DOHH2 (cell line): Measurements from ENCODE around the gene NPFF.

ENCODE experiments used
- H3F3A ChIP-seq: fragments of 200-600 bp; sonication (generic), shearing (Covaris generic); 2 replicates; pipeline ENCODE4 v1.6.0; 2016; ENCODE audit warnings: antibody characterized with exemption, mild to moderate bottlenecking; ENCODE audit not compliant: control insufficient read depth, insufficient read depth
- H3K27ac ChIP-seq: fragments of 200-600 bp; sonication (generic); 2 replicates; pipeline ENCODE4 v1.5.1; 2014; ENCODE audit warnings: low read depth, mild to moderate bottlenecking, low read length, moderate library complexity
- H3K27me3 ChIP-seq: fragments of 200-600 bp; sonication (generic); 2 replicates; pipeline ENCODE4 v1.6.1; 2014; ENCODE audit warnings: mild to moderate bottlenecking, low read length, mixed read lengths; ENCODE audit not compliant: control insufficient read depth
- H3K36me3 ChIP-seq: fragments of 200-600 bp; sonication (generic); 2 replicates; pipeline ENCODE4 v1.6.1; 2014; ENCODE audit warnings: mild to moderate bottlenecking, low read length, moderate library complexity, mixed read lengths; ENCODE audit not compliant: control insufficient read depth
- H3K4me1 ChIP-seq: fragments of 200-600 bp; sonication (generic); 2 replicates; pipeline ENCODE4 v1.6.1; 2014; ENCODE audit warnings: mild to moderate bottlenecking, low read length, mixed read lengths; ENCODE audit not compliant: control insufficient read depth
- H3K4me2 ChIP-seq: fragments of 200-600 bp; sonication (generic); 2 replicates; pipeline ENCODE4 v1.6.0; 2014; ENCODE audit warnings: mild to moderate bottlenecking, low read length, moderate library complexity
- H3K4me3 ChIP-seq: fragments of 200-600 bp; sonication (generic); 2 replicates; pipeline ENCODE4 v1.5.1; 2014; ENCODE audit warnings: mild to moderate bottlenecking, low read length, mixed read lengths
- H3K79me2 ChIP-seq: fragments of 200-600 bp; sonication (generic); 2 replicates; pipeline ENCODE4 v1.6.1; 2014; ENCODE audit warnings: mild to moderate bottlenecking, low read length, mixed read lengths; ENCODE audit not compliant: control insufficient read depth
- H3K9me2 ChIP-seq: fragments of 200-600 bp; sonication (generic); replicated peaks from 2 replicates; pipeline ENCODE4 v1.6.1; 2014; ENCODE audit warnings: mild to moderate bottlenecking, low read length, mixed read lengths; ENCODE audit not compliant: control insufficient read depth
- H3K9me3 ChIP-seq: fragments of 200-600 bp; sonication (generic); 2 replicates; pipeline ENCODE4 v1.6.1; 2014; ENCODE audit warnings: antibody characterized with exemption, low read length, mixed read lengths; ENCODE audit not compliant: control insufficient read depth, insufficient read depth
- H4K20me1 ChIP-seq: fragments of 200-600 bp; sonication (generic); 2 replicates; pipeline ENCODE4 v1.6.0; 2014; ENCODE audit warnings: low read depth, mild to moderate bottlenecking, antibody characterized with exemption, low read length, moderate library complexity; ENCODE audit not compliant: control insufficient read depth, insufficient read depth
- EZH2phosphoT487 ChIP-seq: fragments of 200-600 bp; sonication (generic); IDR thresholded peaks from 2 replicates; pipeline ENCODE4 v1.6.1; 2017; ENCODE audit warnings: borderline replicate concordance, mild to moderate bottlenecking, antibody characterized with exemption, low read length, moderate library complexity, mixed read lengths
- TF ChIP-seq, protein P1 (sequence below): fragments of 200-600 bp; sonication (generic); IDR thresholded peaks from one replicate; pipeline ENCODE4 v1.5.1; 2014; ENCODE audit warnings: antibody characterized with exemption, mild to moderate bottlenecking, low read depth, low read length; ENCODE audit not compliant: poor library complexity, severe bottlenecking

Gene NPFF

DNA sequence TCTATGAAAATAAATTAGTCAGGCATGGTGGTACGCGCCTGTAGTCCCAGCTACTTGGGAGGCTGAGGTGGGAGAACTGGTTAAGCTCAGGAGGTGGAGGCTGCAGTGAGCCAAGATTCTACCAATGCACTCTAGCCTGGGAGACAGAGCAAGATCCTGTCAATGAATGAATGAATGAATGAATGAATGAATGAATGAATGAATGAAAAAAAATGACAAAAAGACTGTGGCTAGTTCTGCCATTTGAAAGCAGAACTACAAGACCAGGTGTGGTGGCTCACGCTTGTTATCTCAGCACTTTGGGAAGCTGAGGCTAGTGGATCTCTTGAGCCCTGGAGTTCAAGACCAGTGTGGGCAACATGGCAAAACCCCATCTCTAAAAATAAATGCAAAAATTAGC, 32.2 kb upstream of the NPFF start:
- no peak for TF ChIP-seq EZH2phosphoT487
- TF ChIP-seq, protein P1, sequence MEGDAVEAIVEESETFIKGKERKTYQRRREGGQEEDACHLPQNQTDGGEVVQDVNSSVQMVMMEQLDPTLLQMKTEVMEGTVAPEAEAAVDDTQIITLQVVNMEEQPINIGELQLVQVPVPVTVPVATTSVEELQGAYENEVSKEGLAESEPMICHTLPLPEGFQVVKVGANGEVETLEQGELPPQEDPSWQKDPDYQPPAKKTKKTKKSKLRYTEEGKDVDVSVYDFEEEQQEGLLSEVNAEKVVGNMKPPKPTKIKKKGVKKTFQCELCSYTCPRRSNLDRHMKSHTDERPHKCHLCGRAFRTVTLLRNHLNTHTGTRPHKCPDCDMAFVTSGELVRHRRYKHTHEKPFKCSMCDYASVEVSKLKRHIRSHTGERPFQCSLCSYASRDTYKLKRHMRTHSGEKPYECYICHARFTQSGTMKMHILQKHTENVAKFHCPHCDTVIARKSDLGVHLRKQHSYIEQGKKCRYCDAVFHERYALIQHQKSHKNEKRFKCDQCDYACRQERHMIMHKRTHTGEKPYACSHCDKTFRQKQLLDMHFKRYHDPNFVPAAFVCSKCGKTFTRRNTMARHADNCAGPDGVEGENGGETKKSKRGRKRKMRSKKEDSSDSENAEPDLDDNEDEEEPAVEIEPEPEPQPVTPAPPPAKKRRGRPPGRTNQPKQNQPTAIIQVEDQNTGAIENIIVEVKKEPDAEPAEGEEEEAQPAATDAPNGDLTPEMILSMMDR = no peak
- H3K4me2 ChIP-seq = no peak overlapping the region
- H3K79me2 ChIP-seq = no peaks in the 10 kb centered on the region
- no peaks in the 10 kb centered on the region for H4K20me1 ChIP-seq
- H3F3A ChIP-seq = no peaks in the 10 kb centered on the region
- no peaks in the 10 kb centered on the region for H3K9me2 ChIP-seq
- peaks cover 10% of the 10 kb centered on the region for H3K36me3 ChIP-seq
- no peak overlapping the region for H3K27ac ChIP-seq
- H3K4me1 ChIP-seq = peaks cover 4% of the 10 kb centered on the region; the same call in 1 of the 2 replicates
- H3K27me3 ChIP-seq = no peaks in the 10 kb centered on the region
- no peaks in the 10 kb centered on the region for H3K9me3 ChIP-seq
- no peak overlapping the region for H3K4me3 ChIP-seq

DNA sequence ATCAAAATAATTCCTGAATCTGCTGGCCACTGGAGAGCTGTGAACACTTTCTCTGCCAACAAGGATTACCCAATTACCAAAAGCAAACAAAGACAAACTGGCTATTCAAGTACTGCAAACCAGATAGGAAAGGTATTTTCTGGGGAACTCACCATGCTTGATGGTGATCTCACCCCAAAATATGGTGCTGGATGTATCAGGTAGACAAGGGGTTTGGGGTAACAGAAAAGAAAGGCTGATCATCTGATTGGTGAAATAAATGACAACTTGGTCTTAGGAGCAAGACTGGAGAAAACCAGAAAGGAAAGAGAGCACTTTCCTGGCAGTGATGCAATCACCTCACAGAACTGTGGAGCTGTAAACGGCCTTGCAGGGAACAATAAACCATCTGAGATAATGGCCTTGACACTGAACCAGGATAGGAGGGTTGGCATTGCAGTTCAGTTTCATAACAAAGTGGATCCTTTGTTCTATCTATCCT, 31.0 kb upstream of the NPFF start:
- no peaks in the 10 kb centered on the region for H3K9me3 ChIP-seq
- H3K36me3 ChIP-seq = peaks cover 12% of the 10 kb centered on the region
- H4K20me1 ChIP-seq = no peaks in the 10 kb centered on the region
- no peaks in the 10 kb centered on the region for H3K79me2 ChIP-seq
- no peaks in the 10 kb centered on the region for H3K4me1 ChIP-seq
- no peak overlapping the region for H3K4me2 ChIP-seq
- no peaks in the 10 kb centered on the region for H3F3A ChIP-seq
- H3K27me3 ChIP-seq = no peaks in the 10 kb centered on the region
- H3K27ac ChIP-seq = no peak overlapping the region
- TF ChIP-seq, protein P1 = no peak
- TF ChIP-seq EZH2phosphoT487 = no peak
- no peak overlapping the region for H3K4me3 ChIP-seq
- no peaks in the 10 kb centered on the region for H3K9me2 ChIP-seq

DNA sequence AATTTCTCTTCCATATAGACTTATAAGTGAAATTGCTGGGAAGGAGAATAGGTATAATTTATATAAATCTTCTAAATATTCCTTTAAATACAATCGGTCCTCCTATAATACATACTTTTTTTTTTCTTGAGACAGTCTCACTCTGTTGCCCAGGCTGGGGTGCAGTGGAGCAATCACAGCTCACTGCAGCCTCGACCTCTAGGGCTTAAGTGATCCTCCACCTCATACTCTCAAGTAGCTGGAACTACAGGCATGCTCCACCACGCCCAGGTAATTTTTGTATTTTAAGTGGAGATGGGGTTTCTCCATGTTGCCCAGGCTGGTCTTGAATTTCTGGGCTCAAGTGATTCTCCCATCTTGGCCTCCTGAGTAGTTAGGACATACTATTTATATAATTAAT, 29.7 kb upstream of the NPFF start:
- Histone ChIP-seq H3K27ac (no peak overlapping the region), H3F3A (no peaks in the 10 kb centered on the region), H3K9me2 (no peaks in the 10 kb centered on the region), H3K27me3 (no peaks in the 10 kb centered on the region), H3K36me3 (peaks cover 17% of the 10 kb centered on the region), H3K4me2 (no peak overlapping the region), H3K4me3 (no peak overlapping the region), H3K9me3 (no peaks in the 10 kb centered on the region), H3K4me1 (no peaks in the 10 kb centered on the region), H4K20me1 (no peaks in the 10 kb centered on the region), H3K79me2 (no peaks in the 10 kb centered on the region)
- TF ChIP-seq EZH2phosphoT487 = no peak
- TF ChIP-seq, protein P1 = no peak

DNA sequence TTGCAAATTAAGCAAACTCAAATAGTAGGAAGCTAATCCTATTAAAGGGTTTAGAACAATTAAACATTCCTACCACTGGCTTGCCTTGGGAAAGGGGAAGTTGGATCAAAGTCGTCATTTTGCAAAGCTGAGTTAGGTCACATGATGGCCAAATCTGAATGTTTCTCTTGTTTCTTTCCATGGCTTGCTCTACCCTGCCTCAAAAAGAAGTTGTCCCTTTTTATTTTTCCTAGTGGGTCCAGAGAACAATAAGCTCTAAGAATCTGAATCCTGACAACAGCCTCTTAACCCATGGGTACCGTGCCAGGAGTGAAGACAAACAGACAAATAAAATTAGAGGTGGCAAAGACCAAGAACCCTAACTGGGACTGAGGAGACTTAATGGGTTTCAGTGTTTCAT, 26.2 kb upstream of the NPFF start:
- no peaks in the 10 kb centered on the region for H3K27me3 ChIP-seq

More for the DNA sequence above, 26.2 kb upstream of the NPFF start:
- Histone ChIP-seq H3K79me2 (no peaks in the 10 kb centered on the region), H3K36me3 (peaks cover 14% of the 10 kb centered on the region), H3K9me3 (no peaks in the 10 kb centered on the region), H3K9me2 (no peaks in the 10 kb centered on the region), H3K4me1 (no peaks in the 10 kb centered on the region), H3F3A (no peaks in the 10 kb centered on the region), H3K4me3 (no peak overlapping the region), H3K4me2 (no peak overlapping the region), H3K27ac (no peak overlapping the region), H4K20me1 (no peaks in the 10 kb centered on the region)
- TF ChIP-seq EZH2phosphoT487 = no peak
- TF ChIP-seq, protein P1 = no peak
